RWPE2 (cell line): ENCODE data around the gene PKNOX2.
A peak's percentile ranks its signal among the peaks of the same experiment; 100 is the strongest.

Source experiments
- ATAC-seq: fragments of 200-7000 bp; cut with Tn5 transposase; 3 replicates; pipeline ENCODE4 v1.9.1; 2021; ENCODE audit warnings: low read depth
- DNase-seq: peaks from one replicate; pipeline ENCODE4 v3.0.0-alpha.2; 2020; ENCODE audit warnings: low spot score
- H3K27ac ChIP-seq: fragments of 450-650 bp; 2 replicates; pipeline ENCODE4 v1.5.1; 2017; ENCODE audit warnings: mild to moderate bottlenecking; ENCODE audit not compliant: poor library complexity, severe bottlenecking
- H3K27me3 ChIP-seq: fragments of 250-450 bp; sonication (Bioruptor Pico); 2 replicates; pipeline ENCODE4 v1.5.1; 2021; ENCODE audit warnings: mild to moderate bottlenecking, moderate library complexity; ENCODE audit not compliant: insufficient read depth, poor library complexity, severe bottlenecking
- H3K36me3 ChIP-seq: fragments of 250-450 bp; sonication (Bioruptor Pico); 2 replicates; pipeline ENCODE4 v1.5.1; 2020; ENCODE audit warnings: low read depth, mild to moderate bottlenecking, moderate library complexity
- H3K4me1 ChIP-seq: fragments of 250-450 bp; sonication (Bioruptor Pico); 2 replicates; pipeline ENCODE4 v1.5.1; 2021; ENCODE audit warnings: mild to moderate bottlenecking, moderate library complexity; ENCODE audit not compliant: insufficient read depth, poor library complexity, severe bottlenecking
- H3K4me3 ChIP-seq: fragments of 250-450 bp; sonication (Bioruptor Pico); 2 replicates; pipeline ENCODE4 v1.5.1; 2021; ENCODE audit warnings: mild to moderate bottlenecking, moderate library complexity; ENCODE audit not compliant: severe bottlenecking
- H3K9me3 ChIP-seq: fragments of 250-450 bp; sonication (Bioruptor Pico); 2 replicates; pipeline ENCODE4 v1.5.1; 2021; ENCODE audit warnings: mild to moderate bottlenecking, moderate library complexity; ENCODE audit not compliant: severe bottlenecking
- CTCF ChIP-seq: fragments of 450-650 bp; IDR thresholded peaks from one replicate; pipeline ENCODE4 v1.5.1; 2017; ENCODE audit warnings: mild to moderate bottlenecking, moderate library complexity; ENCODE audit not compliant: poor library complexity, severe bottlenecking

The PKNOX2 gene

GRCh38 chr11:125401746-125402145 is 237.2 kb downstream of the PKNOX2 start:
- TF ChIP-seq CTCF = no peak
- Histone ChIP-seq H3K27ac (no peak overlapping the region), H3K4me3 (no peak overlapping the region), H3K36me3 (no peaks in the 10 kb centered on the region), H3K4me1 (no peaks in the 10 kb centered on the region), H3K27me3 (peaks cover 3% of the 10 kb centered on the region), H3K9me3 (no peaks in the 10 kb centered on the region)
- no peak for DNase-seq
- no peak for ATAC-seq

GRCh38 chr11:125402435-125402834 is 237.9 kb downstream of the PKNOX2 start:
- Histone ChIP-seq H3K27ac (no peak overlapping the region), H3K4me1 (no peaks in the 10 kb centered on the region), H3K9me3 (no peaks in the 10 kb centered on the region), H3K4me3 (no peak overlapping the region), H3K36me3 (no peaks in the 10 kb centered on the region), H3K27me3 (peaks cover 3% of the 10 kb centered on the region)
- DNase-seq = no peak
- no peak for TF ChIP-seq CTCF
- ATAC-seq = no peak

DNA sequence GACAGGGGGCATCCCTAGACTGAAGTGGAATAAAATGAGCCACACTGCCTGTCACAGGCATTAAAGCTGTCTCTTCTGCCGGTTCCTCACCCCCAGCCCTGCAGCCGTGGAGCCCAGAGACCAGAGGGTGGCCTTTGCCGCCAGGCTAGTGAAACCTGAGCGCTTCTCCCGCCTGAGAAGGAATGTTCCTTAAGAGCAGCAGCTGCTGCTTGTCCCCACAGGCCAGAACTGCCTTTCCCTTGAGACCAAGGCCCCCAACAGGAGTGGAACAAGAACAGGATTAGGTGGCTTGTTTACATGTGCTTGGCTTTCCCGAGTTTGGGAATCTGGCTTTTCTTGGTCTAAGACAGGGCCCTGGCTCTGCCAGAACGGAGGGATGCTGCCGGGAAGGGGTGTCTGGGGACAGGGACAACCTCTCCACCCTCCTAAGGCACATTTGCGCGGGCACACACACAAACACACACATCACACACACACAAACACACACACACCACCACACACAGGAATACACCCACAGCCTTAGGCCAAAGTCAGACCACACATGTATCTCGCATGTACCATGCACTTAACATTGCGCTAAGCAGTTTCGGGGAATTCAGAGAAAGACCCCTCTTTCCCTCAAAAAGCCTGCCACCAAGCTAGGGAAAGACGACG is 239.7 kb downstream of the PKNOX2 start:
- no peak for TF ChIP-seq CTCF
- ATAC-seq (no peak), DNase-seq (no peak)
- Histone ChIP-seq H3K4me1 (no peaks in the 10 kb centered on the region), H3K27me3 (peaks cover 3% of the 10 kb centered on the region), H3K27ac (no peak overlapping the region), H3K36me3 (no peaks in the 10 kb centered on the region), H3K4me3 (no peak overlapping the region), H3K9me3 (no peaks in the 10 kb centered on the region)

DNA sequence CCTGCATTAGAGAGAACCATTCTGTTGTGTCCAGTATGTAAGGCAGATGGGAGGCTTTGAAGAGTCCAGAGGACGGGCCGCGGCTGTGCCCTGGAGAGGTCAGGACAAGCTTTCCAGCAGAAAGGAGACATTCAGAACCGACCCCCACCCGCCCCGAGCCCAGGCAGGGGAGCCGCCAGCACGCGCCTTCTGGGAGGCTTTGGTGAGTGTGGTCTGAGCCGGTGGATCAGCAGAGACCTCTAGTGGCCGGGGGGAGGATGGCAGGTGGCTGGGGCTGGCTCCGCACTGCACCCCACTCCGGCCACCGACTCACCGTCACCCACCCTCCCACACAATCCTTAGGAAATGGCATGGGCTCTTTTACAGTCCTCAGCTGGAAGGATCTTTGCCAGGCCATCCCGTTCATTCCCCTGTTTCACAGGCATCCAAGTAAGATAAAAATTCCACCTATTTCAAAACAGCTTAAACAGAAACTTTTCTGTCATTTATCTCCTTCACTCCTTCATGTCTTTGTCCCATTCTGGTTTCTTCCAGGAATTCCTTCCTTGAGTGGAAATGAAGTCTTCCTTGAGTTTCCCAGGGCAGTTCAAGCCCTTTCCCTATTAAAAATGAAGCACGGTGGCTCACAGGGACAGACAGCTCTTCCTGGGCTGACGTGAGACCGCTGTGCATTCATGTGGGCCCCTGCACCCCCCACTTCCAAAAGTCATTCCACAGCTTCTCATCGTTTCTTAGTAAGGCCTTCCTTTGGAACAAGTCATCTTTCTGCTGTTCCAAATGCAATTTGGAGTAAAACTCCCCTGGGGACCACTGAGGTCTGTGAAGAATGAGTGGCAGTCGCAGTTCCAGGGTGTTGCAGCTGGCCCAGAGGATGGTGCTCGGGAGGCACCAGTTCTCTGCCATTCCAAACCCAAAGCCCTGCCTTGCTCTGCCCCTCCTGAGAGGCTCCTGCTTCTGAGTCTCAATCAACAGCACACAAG is 240.6 kb downstream of the PKNOX2 start:
- TF ChIP-seq CTCF = peak; percentile 94
- H3K9me3 ChIP-seq = no peaks in the 10 kb centered on the region
- H3K36me3 ChIP-seq = no peaks in the 10 kb centered on the region
- ATAC-seq (peak; percentile 89), DNase-seq (no peak)
- H3K27ac ChIP-seq = no peak overlapping the region
- H3K4me1 ChIP-seq = no peaks in the 10 kb centered on the region
- no peak overlapping the region for H3K4me3 ChIP-seq
- peaks cover 3% of the 10 kb centered on the region for H3K27me3 ChIP-seq
